ENCODE results near the gene RAD51D.
"Not testable (repeated sequence)": the region's sequence is repeated elsewhere in the genome, so short reads cannot be mapped to it uniquely, and the experiment has no call there.

RAD51D gene

DNA sequence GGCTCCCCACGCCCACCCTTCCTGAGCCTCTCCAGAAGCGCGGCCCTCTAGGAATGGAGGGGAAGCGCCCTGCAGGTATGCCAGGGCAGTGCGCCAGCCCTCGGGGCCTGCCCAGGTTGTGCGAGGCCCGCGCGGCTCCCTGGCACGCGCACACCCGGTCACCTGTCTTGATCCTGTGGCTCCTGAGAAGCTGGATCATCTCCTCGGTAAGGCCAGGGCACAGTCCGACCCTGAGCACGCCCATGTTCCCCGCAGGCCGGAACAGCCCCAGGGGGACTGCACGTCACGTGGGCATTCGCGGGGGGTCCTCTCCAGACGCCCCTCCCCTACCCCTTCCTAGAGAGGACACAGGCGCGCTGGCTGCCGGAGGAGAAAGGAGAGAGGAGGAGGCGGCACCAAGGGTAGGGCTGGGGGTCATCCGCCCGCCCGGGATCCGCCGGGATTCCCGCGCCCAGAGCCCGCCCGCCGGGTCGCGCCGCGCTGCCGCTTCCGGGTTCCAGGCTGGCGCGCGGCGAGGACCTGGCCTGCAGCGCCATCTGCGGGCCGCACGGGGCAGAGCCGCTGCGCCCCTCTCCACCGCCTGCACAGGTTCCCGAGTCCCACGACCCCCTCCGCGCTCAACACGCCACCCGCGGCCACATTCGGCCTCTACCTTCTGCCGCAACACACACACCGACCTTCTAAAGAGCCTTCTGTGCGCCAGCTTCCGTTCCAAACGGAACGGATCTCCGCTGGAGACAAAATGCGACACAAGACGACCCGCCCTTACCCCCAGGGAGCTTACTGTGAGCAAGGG, at the start of gene RAD51D:
RAD51D (minus strand) TSS at position 491 of the 796 bp plus-strand sequence; CDS start at position 244, 247 bp downstream.
- peak; percentile 66 to 70 for DNase-seq (ENCODE audit: low read depth in 1 of 2, low spot score in 1 of 2)

DNA sequence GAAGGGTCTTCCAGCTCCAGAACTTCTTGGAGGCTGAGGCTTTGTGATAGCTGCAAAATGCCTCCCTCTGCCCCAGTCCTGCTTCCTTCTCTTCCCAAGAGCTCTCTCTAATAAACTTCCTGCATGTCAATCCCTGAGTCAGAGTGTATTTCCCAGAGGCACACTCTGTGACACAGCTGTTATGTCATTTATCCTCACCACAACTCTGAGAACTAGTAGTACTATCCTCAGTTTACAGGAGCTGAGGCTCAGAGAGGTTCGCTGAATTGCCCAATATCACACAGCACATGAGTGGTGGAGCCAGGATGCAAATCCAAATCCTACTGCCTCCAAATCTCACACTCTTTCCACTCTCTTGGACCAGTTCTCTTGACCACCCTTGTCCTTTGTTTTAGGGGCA, 48.0 kb upstream of the RAD51D start:
- DNase-seq (ENCODE audit: low read depth in 1 of 2, low spot score in 1 of 2): no peak

DNA sequence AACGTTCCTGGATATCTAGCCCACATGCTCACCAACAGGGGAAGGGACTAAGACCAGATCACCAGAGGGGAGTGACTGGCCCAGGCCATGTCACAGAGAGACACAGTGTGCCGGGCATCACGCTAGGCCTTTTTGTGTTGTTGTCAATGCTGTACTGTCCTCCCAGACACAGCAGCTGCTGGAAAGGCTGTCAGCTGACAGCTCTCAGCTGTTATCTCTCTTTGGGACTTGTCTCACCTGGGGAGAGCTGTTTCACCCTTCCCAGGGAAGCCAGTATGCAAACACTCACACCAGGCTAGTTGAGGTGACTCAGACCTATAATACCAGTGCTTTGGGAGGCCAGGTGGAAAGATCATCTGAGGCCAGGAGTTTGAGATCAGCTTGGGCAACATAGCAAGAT, 47.4 kb upstream of the RAD51D start:
- DNase-seq (ENCODE audit: low read depth in 1 of 2, low spot score in 1 of 2): no peak

DNA sequence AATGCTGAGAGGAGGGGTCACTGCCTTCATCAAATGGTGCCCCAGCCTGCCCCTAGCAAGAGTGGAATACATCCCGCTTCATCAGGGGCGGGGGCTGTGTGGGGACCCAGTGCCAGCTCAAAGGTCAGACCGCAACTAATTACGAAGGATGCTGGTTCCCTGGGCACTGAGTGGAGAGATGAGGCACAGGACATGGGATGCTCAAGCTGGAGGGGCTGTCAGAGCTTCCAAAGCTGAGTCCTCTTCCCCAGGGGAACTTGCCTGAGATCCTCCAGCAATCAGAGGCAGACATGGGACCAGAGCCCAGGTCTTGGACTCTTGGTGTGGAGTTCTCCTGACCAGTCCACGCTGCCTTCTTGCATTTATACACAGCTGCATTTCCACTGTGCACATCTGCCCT, 46.9 kb upstream of the RAD51D start:
- DNase-seq (ENCODE audit: low read depth in 1 of 2, low spot score in 1 of 2): no peak

DNA sequence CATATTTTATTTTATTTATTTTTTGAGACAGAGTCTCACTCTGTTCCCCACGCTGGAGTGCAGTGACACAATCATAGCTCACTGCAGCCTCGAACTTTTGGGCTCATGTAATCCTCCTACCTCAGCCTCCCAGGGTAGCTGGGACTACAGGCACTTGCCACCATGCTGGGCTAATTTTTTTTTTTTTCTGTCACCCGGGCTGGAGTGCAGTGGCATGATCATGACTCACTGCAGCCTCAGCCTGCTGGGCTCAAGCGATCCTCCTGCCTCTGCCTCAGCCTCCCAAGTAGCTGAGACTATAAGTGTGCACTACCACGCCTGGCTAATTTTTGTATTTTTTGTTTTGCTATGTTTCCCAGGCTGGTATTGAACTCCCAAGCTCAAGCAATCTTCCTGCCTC, 45.1 kb upstream of the RAD51D start:
- no peak for DNase-seq (ENCODE audit: low read depth in 1 of 2, low spot score in 1 of 2)

DNA sequence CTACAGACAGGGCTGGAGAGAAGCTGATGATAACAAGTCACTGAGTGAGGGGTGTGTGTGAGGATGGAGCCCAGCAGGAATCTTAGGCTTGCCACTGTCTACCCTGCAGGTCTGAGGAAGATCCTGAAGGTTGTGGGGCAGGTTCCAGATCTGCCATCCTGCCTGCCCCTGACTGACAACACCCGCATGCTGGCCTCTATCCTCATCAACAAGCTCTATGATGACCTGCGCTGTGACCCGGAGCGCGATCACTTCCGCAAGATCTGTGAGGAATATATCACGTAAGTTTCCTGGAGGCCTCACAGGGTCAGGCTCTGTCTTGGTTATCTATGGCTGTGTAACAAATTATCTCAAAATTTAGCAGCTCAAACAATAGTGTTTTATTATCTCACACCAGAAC, 44.2 kb upstream of the RAD51D start:
- DNase-seq (ENCODE audit: low read depth in 1 of 2, low spot score in 1 of 2): no peak

DNA sequence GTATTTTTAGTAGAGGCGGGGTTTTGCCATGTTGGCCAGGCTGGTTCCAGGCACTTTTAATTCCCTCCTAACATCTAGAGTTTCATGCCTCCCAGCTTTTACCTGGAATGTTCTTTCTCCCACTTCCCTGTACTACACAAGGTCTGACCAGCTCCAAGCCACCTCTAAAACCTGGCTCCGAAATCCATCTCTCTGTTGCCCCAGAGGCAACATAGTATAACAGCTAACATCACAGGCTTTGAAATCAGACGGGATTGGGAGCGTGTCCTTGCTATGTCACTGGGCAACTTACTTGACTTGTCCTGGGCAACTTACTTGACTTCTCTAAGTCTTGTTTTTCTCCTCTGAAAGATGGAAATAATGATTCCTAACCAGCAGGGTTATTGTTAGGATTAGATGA, 43.1 kb upstream of the RAD51D start:
- no peak for DNase-seq (ENCODE audit: low read depth in 1 of 2, low spot score in 1 of 2)

DNA sequence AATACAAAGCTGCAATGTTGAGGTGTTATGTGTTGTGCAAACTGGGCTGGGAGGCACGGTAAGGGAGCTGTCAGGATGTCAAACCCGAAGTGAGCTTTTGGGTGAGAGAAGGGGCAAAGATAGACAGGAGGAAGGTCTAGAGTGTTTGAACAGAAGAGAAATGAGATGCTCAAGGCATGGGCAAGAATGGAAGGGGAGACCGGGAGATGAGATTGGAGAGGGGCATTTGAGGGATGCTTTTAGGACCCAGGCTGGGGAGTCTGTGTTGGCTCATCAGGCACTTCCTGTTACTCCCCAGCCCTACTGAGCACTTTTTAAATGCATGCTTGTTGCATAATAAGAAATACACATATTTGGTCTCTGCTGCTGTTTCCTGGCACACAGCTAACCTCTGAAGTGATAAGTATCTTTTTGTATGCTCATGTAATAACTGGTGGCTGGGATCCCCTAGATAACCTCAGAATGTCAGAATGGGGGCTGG, 41.7 kb upstream of the RAD51D start:
- no peak for DNase-seq (ENCODE audit: low read depth in 1 of 2, low spot score in 1 of 2)

DNA sequence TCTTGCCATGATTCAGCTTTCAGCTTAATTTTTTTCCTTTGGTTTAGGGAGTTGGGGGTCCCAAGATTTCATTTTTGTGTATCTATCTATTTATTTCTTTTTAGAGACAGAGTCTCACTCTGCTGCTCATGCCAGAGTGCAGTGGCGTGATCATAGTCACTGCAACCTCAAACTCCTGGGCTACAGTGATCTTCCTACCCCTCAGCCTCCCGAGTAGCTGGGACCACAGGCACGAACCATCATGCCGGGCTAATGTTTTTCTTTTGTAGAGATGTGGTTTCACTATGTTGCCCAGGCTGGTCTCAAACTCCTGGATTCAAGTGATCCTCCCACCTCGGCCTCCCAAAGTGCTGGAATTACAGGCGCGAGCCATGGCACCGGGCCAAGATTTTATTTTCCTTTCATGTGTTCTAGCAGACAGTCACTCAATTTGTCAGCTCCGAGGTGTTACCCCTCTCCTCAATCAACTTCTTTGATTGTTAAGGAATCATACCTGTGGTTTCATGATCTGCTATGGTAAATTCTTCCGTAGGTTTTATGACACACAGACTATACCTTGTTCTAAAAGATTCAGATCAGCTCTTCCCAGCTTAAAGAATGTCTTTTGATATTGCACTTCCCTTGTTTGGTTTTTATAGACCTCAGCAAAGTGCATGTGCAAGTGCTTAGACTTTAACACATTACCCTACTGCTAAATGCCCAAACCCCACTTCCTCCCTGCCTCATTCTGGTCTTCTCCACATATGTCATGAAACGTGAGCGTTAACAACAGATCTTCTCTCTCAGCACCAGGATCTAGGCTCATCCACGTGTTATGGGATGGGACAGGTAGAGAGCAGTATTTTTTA, 40.9 kb upstream of the RAD51D start:
- no peak for DNase-seq (ENCODE audit: low read depth in 1 of 2, low spot score in 1 of 2)

DNA sequence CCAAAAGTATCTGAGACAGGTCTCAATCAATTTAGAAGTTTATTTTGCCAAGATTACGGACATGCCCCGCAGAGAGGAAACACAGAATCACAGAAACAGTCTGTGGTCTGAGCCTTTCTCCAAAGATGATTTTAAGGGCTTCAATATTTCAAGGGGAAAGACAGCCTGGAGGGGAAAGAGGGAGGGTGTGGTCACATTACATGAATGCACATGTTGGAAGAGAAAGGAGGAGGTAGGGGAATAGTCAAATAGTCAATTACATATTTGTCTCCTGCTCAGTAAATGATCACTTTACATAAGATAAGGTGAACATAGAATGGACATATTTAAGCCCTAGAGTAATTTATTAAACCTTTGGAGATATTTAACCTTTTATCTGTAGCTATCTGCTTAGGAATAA, 40.3 kb upstream of the RAD51D start:
- DNase-seq (ENCODE audit: low read depth in 1 of 2, low spot score in 1 of 2): no peak

DNA sequence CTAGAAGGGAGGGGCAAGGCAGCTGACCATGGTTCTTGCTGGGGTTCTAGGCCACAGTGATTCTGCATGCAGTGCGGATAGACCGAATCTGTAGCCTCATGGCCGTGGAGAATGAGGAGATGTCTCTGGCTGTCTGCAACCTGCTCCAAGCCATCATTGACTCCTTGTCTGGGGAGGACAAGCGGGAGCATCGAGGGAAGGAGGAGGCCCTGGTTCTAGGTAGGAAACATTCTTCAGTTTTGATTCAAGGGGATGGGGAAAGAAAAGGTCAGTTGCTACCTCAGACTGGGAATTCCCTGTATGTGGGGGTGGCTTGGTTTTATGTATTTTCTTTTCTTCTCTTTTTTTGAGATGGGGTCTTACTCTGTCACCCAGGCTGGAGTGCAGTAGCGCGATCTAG, 35.6 kb upstream of the RAD51D start:
- no peak for DNase-seq (ENCODE audit: low read depth in 1 of 2, low spot score in 1 of 2)

DNA sequence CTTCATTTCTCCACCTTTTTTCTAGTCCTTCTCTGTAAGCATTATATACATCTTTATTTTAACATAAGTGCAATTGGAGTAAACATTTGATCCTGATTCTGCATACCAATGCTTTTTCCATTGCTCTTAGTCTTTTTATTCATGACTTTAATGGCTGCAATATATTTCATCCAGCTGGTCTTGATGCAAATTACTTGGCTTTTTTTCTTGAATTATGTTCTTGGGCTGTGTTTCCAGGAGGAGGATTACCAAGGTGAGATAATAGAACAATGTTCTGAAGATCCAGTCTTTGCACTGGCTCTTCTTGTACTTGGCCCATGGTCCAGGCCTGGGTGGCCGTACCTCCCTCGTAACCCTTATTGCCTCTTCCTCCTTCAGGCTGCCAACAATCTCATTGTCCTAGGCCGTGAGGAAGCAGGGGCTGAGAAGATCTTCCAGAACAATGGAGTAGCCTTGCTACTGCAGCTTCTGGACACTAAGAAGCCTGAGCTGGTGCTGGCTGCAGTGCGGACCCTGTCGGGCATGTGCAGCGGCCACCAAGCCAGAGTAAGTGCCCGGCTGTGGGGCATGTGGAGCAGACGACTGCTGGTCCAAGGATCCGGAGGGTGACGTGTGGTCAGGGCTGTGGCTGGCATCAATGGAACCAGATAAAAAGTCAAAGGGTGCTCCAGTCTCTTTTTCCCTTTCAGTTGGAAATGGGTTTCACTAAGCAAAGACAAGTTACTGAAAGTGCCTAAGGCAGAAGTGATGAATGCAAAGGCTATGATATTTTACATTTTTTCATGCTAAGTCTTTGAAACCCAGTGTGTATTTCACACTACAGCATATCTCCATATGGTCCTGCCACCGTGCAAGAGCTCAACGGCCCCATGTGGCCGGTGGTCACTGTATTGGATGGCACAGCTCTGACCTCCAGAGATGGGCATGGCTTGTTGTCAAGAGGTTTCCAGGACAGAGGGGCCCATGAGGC, 34.8 kb upstream of the RAD51D start:
- DNase-seq (ENCODE audit: low read depth in 1 of 2, low spot score in 1 of 2): no peak

DNA sequence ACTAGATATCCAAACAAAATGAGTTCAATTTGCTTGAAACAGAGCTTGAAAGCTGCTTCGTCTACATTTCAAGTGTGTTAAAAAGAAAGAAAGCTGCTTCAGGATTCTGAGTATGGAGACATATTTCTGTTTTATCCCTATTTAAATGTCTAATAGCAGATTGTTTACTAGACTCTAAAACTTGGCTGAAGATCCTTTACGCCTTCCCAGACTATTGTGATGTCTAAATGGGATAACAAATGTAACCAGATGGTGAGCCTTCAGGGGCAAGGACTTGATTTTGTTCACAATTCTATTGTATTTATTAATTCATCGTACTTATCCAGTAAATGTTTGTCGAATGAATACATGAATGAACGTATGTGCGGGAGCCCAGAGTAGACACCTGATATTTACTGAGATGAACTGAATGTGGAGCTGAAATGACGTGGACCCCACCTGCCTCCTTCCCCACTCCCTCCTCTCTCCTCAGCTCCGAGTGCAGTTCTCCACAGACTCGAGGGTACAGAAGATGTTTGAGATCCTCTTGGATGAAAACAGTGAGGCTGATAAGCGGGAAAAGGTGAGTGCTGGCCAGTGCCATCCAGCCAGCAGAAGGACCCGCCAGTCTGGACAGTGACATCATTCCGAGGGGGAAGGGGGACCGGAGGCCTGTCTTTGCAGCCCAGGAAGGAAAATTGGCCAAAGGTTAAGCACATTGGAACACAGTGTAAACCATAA, 32.9 kb upstream of the RAD51D start:
- DNase-seq (ENCODE audit: low read depth in 1 of 2, low spot score in 1 of 2): no peak

DNA sequence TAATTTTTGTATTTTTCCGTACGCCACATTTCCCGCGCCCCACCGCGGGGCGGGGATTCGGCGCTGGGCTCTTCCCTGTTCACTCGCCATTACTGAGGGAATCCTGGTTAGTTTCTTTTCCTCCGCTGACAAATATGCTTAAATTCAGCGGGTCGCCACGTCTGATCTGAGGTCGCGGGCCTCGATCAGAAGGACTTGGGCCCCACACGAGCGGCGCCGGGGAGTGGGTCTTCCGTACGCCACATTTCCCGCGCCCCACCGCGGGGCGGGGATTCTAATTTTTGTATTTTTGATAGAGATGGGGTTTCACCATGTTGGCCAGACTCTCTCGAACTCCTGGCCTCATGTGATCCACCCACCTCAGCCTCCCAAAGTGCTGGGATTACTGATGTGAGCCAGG, 31.4 kb upstream of the RAD51D start:
- not testable (repeated sequence) for DNase-seq (ENCODE audit: low read depth in 1 of 2, low spot score in 1 of 2)

DNA sequence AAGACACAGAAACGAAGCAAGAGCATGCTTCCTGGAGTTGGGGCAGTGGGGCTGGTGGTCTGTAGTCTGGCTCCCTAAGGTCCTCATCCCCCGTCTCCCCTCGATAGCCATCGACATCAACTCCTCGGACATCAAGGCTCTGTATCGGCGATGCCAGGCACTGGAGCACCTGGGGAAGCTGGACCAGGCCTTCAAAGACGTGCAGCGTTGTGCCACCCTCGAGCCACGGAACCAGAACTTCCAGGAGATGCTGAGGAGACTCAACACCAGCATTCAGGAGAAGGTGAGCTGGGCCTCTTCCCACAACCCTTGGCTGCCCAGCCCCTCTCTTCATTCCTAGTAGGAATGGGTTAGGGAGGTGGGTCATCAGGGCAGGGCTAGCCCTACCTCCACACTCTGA, 30.3 kb upstream of the RAD51D start:
- no peak for DNase-seq (ENCODE audit: low read depth in 1 of 2, low spot score in 1 of 2)

DNA sequence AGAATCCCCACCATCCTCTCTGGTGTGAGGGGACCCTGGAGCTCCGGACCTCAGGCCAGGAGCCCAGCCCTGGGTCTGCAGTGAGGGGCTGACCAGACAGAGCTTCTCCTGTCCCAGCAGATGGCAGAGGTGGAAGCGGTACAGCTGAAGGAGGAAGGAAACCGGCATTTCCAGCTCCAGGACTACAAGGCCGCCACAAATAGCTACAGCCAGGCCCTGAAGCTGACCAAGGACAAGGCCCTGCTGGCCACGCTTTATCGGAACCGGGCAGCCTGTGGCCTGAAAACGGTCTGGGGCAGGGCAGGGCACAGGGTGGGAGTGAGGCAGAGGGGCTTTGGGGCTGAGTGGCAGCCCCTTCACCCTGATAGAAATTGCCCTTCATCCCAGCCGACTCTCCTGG, 28.5 kb upstream of the RAD51D start:
- DNase-seq (ENCODE audit: low read depth in 1 of 2, low spot score in 1 of 2): no peak

DNA sequence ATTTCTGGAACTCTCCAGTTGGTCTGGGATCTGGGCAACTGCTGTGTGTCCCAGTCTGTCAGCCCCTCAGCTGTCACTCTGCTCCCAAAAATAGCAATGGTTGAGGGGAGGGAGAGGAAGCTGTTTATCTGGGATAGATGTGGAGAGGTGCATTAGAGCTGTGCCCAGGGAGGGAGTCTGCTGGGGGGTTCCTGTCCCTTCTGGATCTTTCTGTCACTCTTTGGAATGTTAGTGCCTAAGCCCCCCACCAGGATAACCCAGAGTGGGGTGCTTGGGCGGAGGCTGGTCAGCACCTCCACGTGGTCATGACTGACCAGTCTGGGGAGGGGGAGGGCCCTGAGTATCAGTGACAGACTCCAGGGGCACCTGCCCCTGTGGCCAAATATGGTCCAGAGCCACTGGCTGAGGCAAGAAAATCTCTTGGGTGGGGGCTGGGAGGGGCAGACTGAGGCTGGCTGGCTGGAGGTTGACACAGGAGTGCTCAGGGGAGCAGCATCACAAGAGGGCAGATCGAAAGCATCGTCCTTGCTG, 27.8 kb upstream of the RAD51D start, which contains the start of gene UNC45B:
UNC45B (plus strand) TSS at position 443 of the 531 bp plus-strand sequence. CDS start 447 bp downstream, outside the sequence.
- no peak for DNase-seq (ENCODE audit: low read depth in 1 of 2, low spot score in 1 of 2)

DNA sequence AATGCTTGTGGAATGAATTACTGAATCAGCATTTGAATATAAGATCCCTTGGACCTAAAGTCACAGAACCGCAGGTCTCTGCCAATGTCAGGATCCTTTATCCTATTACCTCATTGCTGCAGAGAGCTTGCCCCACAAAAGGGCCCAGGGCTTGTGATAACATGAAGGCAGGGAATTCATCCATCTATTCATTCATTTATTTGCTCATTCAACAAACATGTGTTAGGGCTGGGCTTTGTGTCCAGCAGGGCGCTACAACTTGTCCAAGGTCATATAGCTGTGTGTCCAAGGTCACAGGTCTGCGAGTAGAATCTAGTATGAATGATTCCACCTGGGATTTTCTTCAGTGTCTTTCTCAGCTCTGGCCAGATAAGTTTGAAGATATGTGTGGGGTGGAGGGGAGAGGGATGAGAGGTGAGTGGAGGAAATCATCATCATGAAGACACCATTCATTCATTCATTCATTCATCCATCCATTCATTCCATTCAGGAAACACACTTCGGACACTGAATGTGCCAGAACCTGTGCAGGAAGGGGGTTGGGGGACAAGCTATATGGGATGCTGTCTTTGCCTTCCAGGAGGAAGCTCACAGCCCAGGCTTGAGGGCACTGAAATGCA, 26.7 kb upstream of the RAD51D start:
- no peak for DNase-seq (ENCODE audit: low read depth in 1 of 2, low spot score in 1 of 2)

DNA sequence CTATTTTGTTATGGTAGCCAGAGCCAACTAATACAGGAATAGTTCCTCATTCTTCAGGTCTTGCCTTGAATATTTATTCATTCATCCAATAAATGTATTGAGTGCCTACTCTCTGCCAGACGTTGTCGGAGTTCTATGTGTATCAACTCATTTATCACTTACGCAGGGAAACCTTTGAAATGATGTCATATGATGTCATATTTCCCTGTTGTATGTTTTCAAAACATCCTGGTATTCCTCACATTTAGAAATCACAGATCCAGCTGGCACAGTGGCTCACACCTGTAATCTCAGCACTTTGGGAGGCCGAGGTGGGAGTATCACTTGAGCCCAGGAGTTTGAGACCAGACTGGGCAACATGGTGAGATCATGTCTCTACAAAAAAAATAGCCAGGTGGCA, 25.2 kb upstream of the RAD51D start:
- DNase-seq (ENCODE audit: low read depth in 1 of 2, low spot score in 1 of 2): no peak

DNA sequence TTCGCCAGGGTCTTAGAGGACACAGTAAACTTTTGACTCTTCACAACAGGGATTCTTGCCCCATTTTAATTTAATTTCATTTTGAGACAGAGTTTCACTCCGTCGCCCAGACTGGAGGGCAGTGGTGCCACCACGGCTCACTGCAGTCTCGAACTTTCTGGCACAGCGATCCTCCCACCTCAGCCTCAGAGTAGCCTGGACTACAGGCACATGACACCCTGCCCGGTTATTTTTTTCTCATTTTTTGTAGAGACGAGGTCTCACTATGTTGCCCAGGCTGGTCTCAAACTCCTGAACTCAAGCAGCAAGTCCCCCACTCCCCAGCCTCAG, 22.8 kb upstream of the RAD51D start:
- no peak for DNase-seq (ENCODE audit: low read depth in 1 of 2, low spot score in 1 of 2)
